Muscle of back (tissue), 11 donors: Measurements from ENCODE around the gene EHBP1. TPM values are rescaled to one million over a fixed set of nuclear protein-coding genes. Genes with fewer than 3 reads are reported as not detected.

Experiments
- DNase-seq, 3 donors: peaks; one replicate each; pipeline versions ENCODE4 v3.0.0 to v3.0.0-alpha.2; 2013
- polyA plus RNA-seq, 10 donors: library from polyadenylated mRNA; unstranded; fragments of 120-200 nt; gene quantifications; one replicate each; pipeline ENCODE4 v1.2.1, GENCODE V29; 2013; ENCODE audit not compliant: insufficient read length in 10 of 10

Gene EHBP1
- polyA plus RNA-seq, 10 donors = 24.7 to 41.5 (median 29.7) TPM

GRCh38 chr2:62939735-62940491, 234.4 kb downstream of the EHBP1 start:
- DNase-seq = peak in 1 of 3 donors; percentile 62

DNA sequence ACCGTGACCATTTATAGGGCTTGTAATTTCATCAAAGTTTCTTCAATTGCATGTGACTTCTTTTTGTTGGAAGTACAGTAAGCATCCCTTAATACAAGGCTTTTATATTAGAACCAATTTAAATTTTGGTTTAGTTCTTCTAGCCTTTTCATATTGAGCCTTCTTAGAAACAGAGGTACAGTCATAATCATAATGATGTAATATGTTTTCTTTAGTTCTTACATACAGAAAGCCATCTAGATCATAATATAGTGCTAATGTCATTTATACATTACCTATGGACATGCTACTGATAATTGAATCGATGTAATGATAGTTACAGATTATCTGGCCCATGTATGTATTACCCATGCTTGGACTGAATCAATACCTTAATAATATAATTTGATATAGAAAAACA, 235.2 kb downstream of the EHBP1 start:
- no peak for DNase-seq

DNA sequence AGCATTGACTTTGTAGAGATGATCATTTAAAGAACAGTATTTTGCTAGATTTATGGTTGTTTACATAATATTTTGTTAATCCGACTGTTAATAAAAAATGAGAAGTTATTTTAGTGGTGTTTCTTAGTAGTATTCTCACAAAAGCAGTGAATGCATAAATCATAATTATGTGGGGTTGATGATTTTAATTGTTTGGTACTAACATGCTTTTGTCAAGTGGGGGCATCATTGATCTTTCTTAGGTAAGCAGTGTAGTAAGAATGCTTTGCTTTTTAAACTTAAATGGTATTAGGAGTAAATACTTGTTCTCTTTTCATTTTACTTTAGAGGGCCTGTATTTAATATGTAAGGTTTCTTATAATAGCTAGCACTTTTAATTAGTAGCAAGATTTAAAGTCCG, 235.9 kb downstream of the EHBP1 start:
- DNase-seq = no peak

DNA sequence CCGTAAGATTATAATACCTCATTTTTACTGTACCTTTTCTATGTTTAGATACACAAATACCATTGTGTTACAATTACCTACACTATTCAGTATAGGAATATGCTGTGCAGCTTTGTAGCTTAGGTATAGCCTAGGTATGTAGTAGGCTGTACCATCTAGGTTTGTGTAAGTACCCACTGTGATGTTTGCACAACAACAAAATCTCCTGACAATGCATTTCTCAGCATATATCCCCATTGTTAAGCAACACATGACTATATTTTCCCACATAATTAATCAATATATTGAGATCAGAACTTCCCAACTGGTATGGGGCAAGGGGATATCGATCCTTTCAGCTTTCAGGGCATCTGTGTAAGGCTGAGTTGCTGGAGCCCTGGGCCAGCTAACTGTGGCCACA, 238.8 kb downstream of the EHBP1 start:
- no peak for DNase-seq

DNA sequence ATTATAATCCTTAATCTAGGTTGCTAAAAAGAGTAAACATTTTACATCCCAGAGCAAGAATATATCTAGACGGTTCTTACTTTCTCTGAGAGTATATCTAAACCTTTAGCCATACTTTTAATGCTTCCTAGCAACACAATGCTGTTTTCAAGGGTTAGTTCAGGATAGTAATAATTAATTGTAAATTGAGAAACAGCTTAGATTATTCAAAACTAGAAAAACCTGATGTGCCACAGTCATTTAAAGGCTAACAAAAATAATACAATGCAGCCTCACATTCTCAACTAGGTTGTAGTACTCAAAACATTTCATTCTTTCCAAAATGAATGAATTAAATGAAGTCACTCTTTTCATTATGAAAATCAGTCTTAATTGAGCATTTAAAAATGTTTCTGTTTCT, 241.9 kb downstream of the EHBP1 start:
- no peak for DNase-seq

DNA sequence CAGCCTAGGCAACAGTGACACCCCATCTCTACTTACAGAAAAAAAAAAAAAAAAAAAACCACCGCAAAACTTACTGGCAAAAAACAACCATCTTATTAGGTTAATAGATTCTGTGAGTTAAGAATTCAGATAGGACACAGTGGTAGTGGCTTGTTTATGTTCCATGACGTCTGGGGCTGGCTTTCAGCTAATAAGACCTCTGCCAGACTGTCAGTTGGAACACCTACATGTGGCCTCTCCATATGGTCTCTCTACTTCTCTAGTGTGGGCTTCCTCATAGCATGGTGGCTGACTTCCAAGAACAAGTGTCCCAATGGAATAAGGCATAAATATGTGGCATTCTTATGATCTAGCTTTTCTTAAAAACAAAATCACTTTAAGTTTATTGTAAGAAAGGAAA, 251.1 kb downstream of the EHBP1 start:
- DNase-seq = peak; percentile 2 to 61 (median 10)

GRCh38 chr2:62958206-62958605, 252.7 kb downstream of the EHBP1 start:
- DNase-seq = no peak

- no peak for DNase-seq
These were observed 258.5 kb downstream of the EHBP1 start for GRCh38 chr2:62964050-62964449.

DNA sequence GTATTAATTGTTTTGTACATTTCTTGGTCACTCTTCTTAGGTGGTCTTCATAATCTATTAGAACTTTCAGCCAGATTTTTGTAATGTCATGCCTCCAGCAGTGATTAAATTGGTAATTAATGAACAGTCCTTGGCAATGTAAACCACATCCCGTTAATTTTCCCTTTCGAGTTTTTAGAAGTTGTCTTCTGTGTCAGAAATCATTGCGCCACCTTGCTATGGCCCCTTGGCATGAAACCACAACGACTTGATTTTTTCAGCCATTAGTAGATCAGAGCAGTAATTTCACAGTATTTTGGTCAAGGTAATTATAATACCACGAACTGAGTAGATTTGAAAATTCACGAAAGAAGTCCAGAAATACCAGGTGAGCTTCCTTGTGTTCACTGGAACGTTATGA, 259.2 kb downstream of the EHBP1 start:
- DNase-seq = no peak

- DNase-seq = peak in 1 of 3 donors; percentile 5
These were observed 261.5 kb downstream of the EHBP1 start for GRCh38 chr2:62966991-62967390.

DNA sequence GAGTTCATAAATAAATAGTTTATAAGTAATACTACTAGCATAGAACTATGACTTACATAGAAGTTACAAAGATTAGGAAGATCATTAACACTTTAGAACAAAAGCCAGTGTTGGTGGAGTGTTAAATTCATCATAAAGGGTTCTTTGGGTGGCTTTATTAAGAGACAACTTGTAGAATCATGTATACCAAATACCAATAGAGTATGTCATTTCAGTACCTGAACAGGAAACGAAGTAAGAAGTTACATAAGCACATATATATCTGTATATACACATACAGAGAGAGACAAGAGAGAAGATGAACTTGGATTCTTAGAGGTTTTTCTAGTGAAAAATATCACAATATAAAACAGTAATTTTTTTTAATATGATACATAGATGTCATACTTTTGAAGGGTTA, 262.7 kb downstream of the EHBP1 start:
- DNase-seq = no peak

- DNase-seq = no peak
These were observed 263.2 kb downstream of the EHBP1 start for GRCh38 chr2:62968668-62969067.

- no peak for DNase-seq
These were observed 266.4 kb downstream of the EHBP1 start for GRCh38 chr2:62971936-62972335.

- DNase-seq = no peak
These were observed 267.1 kb downstream of the EHBP1 start for GRCh38 chr2:62972601-62973000.

GRCh38 chr2:62974999-62975398, 269.5 kb downstream of the EHBP1 start:
- DNase-seq = no peak

DNA sequence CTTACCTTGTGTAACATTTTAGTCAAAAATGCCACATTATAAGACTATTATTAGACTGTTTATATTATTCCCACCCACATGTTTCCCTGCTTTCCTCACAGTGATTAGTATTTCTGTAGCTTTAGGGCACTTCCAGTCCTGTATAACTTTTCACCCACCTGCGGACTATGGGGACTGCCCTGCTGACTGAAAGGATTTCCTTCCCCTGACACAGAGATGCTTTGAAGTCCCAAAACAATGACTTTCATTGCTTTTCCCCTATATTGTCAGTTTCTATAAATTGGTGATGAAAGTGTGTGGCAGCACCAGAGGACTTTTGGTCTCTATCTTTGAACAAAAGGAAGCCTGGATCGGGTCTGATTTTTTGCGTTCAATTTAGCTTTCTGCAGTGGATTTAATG, 286.1 kb downstream of the EHBP1 start:
- no peak for DNase-seq

DNA sequence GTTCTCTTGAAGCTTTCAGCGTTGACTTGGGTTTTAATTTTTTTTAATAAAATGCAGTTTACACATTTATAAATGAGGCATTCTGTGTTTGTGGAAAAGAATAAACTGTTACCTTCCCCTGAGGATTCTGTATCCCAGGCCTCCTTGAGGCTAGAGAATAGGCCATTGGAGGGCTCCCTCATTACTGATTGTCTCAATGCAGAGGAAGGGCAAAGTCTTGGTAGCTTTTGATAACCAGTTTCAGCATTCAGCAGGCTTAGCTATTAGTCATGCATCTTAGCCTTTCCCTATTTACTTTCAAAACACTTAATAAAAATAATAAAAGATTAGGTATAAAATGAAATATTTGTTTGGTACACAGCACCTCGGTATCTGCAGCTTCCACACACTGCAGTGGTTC, 287.0 kb downstream of the EHBP1 start:
- DNase-seq = no peak

GRCh38 chr2:62994206-62994605, 288.7 kb downstream of the EHBP1 start:
- no peak for DNase-seq

DNA sequence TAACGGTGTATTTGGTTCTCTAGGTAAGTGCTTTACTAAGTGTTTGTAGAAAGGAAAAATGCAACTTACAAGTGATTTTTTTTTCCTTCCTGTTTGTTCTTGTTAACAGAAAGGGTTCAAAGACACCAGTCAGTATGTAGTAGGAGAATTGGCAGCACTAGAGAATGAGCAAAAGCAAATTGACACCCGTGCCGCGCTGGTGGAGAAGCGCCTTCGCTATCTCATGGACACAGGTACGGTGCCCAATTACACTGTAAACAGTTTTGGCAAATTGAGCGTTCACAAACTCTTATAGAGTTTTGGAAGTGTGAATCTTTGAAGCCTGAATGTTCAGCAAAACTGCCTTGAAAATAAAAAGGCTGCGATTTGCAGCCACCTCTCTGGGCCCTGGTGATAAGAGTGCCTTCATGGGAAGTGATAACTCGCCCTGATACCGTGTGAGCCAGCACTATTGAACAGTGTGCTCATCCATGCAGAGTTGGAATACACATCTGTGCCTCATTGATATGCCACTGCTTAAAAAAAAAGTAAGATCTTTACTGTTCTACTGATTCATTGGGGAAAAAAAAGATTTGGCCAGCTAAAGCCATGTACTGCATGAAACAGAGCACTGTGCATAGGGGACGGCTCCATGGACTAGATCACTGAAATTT, 291.1 kb downstream of the EHBP1 start:
- no peak for DNase-seq

DNA sequence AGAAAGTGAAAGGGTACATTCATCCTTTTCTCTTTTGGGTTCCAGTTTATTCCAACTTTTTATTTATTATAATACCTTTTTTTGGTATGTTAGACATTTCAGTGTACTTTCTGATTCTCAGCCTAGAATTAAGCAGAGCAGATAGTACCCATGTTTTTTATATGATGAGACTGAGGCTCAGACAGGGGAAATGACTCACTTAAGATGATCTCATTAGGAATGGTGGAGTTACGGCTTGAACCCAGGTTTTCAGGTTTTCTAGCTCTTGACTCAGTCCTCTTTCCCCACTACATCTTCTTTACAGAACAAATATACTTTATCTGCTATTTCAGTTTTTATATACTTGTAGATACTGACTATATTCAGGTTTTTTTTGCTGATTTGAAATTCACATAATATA, 293.4 kb downstream of the EHBP1 start:
- no peak for DNase-seq

GRCh38 chr2:62999905-63000304, 294.4 kb downstream of the EHBP1 start:
- no peak for DNase-seq

GRCh38 chr2:63000801-63001200, 295.3 kb downstream of the EHBP1 start:
- DNase-seq = peak; percentile 8 to 54 (median 36)

DNA sequence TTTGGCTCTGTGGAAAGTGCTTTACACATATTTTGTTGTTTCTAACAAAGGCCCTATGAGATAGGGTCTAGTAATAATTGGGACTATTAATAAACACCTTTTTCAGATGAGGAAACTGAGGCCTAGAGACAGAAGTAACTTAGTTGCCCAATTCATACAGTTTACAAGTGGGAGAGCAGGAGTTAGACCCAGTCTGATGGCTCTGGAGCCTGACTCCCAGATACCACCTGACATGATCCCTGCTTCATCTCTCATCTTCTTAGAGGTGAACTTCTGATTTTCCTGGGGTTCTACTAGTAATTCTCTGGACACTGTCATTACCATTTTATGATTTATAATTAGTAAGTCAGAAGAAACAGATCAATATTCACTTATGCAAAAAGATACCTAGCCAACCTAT, 296.1 kb downstream of the EHBP1 start:
- no peak for DNase-seq

DNA sequence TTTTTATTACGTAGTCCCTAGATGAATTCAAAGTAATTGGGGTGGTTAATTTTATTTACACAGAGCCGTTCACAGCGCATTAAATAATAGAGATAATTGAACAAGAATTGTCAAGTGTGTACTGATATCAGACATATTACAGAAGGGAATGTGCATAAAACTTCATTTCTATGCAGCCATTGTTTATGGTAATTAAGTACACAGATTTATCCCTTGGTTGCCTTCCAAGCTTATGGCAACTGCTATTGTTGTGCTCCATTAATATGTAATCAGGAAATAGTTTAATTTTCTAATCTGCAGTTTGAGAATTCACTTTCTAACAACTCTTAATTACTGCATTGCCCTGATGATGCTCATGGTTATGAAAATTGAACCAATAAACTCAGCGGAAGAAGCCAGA, 297.8 kb downstream of the EHBP1 start:
- DNase-seq = no peak
